ENCODE measurements around the gene C1orf210.

GRCh38 chr1:43255438-43256210, 29.8 kb downstream of the C1orf210 start:
- TF ChIP-seq EP300 (IDR thresholded peaks at IDR 0.05): no peak
- no peak for TF ChIP-seq KDM1A (IDR thresholded peaks at IDR 0.05; ENCODE audit: low read depth)
- no peak for TF ChIP-seq CHD4 (IDR thresholded peaks at IDR 0.05; ENCODE audit: borderline replicate concordance)
- TF ChIP-seq, protein P1, sequence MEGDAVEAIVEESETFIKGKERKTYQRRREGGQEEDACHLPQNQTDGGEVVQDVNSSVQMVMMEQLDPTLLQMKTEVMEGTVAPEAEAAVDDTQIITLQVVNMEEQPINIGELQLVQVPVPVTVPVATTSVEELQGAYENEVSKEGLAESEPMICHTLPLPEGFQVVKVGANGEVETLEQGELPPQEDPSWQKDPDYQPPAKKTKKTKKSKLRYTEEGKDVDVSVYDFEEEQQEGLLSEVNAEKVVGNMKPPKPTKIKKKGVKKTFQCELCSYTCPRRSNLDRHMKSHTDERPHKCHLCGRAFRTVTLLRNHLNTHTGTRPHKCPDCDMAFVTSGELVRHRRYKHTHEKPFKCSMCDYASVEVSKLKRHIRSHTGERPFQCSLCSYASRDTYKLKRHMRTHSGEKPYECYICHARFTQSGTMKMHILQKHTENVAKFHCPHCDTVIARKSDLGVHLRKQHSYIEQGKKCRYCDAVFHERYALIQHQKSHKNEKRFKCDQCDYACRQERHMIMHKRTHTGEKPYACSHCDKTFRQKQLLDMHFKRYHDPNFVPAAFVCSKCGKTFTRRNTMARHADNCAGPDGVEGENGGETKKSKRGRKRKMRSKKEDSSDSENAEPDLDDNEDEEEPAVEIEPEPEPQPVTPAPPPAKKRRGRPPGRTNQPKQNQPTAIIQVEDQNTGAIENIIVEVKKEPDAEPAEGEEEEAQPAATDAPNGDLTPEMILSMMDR (IDR thresholded peaks at IDR 0.05): no peak
- TF ChIP-seq PBX3 (IDR thresholded peaks at IDR 0.05): no peak
